ENCODE data around the gene TBKBP1. TPM values are rescaled to one million over a fixed set of nuclear protein-coding genes. Genes with fewer than 3 reads are reported as not detected.

The TBKBP1 gene, protein sequence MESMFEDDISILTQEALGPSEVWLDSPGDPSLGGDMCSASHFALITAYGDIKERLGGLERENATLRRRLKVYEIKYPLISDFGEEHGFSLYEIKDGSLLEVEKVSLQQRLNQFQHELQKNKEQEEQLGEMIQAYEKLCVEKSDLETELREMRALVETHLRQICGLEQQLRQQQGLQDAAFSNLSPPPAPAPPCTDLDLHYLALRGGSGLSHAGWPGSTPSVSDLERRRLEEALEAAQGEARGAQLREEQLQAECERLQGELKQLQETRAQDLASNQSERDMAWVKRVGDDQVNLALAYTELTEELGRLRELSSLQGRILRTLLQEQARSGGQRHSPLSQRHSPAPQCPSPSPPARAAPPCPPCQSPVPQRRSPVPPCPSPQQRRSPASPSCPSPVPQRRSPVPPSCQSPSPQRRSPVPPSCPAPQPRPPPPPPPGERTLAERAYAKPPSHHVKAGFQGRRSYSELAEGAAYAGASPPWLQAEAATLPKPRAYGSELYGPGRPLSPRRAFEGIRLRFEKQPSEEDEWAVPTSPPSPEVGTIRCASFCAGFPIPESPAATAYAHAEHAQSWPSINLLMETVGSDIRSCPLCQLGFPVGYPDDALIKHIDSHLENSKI
- 10 to 100 TPM in 1 of 4 donors, 1 to 10 TPM in 3; 2.4 to 14.7 (median 5.0) TPM for total RNA-seq

DNA sequence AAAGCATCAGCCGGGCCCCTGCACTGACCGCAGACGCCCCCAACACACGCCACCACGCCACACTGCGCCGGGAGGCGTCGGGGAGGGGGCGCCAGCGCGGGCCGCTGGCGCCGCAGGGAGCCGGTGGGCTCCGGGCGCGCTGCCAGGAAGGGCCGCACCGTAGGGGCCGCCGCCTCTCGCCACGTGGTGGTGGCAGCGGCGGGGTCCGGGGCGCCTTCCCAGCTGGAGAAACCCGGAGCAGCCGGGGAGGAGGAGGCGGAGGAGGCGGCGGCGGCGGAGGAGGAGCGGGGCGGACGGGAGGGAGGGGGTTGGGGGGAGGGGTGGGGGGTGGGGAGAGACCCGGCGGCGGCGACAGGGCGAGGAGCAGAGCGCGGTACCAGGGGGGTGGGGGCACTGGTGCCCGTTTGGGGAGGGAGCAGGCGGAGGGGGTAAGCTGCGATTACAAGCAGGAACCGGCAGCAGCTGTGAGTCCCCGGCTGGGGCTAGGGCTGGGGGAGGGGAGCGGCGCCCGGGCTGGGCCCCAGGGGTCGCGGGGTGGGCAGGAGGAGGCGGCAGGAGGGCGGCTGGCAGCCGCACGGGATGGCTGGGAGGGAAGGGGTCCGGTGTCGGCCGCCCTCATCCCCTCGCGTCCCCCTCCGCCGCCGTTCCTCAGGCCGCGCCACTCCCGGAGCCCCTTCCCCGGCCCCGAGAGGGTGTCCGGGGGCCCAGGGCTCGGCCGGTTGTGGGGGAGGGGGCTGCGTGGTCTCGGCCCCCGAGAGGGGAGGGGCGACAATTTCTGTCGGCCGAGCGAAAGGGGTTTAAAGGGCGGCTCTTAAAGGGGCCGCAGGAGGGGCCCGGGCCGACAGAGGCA is at the start of gene TBKBP1:
TBKBP1 (plus strand) TSS at position 431 of the 850 bp plus-strand sequence. CDS start 1,952 bp downstream, outside the sequence.
- TF ChIP-seq, protein P1, sequence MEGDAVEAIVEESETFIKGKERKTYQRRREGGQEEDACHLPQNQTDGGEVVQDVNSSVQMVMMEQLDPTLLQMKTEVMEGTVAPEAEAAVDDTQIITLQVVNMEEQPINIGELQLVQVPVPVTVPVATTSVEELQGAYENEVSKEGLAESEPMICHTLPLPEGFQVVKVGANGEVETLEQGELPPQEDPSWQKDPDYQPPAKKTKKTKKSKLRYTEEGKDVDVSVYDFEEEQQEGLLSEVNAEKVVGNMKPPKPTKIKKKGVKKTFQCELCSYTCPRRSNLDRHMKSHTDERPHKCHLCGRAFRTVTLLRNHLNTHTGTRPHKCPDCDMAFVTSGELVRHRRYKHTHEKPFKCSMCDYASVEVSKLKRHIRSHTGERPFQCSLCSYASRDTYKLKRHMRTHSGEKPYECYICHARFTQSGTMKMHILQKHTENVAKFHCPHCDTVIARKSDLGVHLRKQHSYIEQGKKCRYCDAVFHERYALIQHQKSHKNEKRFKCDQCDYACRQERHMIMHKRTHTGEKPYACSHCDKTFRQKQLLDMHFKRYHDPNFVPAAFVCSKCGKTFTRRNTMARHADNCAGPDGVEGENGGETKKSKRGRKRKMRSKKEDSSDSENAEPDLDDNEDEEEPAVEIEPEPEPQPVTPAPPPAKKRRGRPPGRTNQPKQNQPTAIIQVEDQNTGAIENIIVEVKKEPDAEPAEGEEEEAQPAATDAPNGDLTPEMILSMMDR (IDR thresholded peaks at IDR 0.05; ENCODE audit: low read depth) = no peak

DNA sequence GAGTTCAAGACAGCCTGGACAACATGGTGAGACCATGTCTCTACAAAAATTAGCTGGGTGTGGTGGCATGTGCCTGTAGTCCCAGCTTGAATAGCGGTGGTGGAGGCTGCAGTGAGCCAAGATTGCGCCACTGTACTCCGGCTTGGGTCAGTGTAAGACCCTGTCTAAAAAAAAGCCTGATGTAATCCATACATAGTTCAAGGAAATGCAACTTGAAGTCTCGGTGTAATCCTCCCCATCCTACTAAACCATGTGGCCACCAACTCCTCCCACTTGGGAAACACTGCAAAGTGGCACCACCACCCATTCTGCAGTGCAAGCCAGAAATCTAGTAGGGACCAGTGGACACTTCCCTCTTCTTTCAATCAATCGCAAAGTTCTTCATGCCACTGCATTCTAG is 49.6 kb upstream of the TBKBP1 start:
- TF ChIP-seq, protein P1 (IDR thresholded peaks at IDR 0.05; ENCODE audit: low read depth) = no peak

DNA sequence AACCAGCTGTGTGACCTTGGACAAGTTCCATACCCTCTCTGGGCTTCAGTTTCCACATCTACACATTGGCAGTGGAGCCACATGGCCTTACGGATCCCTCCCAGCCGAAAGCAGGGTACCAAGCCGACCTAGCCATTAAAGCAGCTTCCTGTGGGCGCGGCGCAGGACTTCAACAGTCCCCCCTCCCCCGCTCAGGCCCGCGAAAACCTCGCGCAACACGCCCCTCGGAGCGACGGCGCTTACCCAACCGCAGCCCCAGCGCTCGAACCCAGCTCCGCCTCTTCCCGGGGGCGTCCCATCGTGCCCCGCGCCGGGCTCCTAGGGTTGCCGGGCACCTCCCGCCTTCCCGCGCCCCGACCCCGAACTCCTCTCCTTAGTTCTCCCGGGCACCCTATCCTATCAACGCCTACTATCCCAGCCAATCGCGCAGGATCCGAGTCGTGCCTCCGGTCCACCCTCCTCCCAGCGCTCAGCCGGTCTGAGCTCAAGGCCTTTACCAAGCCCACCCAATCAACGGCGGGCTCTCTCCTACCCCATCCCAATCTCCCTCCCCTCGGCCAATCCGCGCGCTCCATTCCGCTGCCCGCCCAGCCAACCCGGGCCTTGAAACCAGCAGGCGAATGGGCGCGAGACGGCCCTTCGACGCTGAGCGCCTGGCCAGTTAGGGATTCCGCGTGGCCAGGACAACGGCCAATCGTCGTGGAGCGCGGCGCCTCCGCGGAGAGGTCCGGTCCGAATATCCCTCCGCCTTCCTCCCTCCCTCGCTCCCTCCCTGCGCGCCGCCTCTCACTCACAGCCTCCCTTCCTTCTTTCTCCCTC is 44.6 kb upstream of the TBKBP1 start, which contains the start of gene KPNB1:
KPNB1 (plus strand) TSS at position 767 of the 819 bp plus-strand sequence. CDS start 326 bp downstream, outside the sequence.
- TF ChIP-seq, protein P1 (IDR thresholded peaks at IDR 0.05; ENCODE audit: low read depth) = no peak

DNA sequence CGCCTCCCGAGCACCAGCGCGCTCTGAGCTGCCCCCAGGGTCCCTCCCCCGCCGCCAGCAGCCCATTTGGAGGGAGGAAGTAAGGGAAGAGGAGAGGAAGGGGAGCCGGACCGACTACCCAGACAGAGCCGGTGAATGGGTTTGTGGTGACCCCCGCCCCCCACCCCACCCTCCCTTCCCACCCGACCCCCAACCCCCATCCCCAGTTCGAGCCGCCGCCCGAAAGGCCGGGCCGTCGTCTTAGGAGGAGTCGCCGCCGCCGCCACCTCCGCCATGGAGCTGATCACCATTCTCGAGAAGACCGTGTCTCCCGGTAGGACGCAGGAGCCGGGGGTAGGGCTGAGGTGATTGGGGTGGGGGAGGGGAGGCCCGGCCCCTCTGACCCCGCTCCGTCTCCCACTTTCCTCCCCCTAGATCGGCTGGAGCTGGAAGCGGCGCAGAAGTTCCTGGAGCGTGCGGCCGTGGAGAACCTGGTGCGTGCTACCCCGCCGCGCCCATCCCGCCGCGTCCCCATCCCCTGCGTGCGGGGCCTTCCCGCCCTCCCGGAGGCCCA is 43.9 kb upstream of the TBKBP1 start:
- TF ChIP-seq, protein P1 (IDR thresholded peaks at IDR 0.05; ENCODE audit: low read depth) = no peak

DNA sequence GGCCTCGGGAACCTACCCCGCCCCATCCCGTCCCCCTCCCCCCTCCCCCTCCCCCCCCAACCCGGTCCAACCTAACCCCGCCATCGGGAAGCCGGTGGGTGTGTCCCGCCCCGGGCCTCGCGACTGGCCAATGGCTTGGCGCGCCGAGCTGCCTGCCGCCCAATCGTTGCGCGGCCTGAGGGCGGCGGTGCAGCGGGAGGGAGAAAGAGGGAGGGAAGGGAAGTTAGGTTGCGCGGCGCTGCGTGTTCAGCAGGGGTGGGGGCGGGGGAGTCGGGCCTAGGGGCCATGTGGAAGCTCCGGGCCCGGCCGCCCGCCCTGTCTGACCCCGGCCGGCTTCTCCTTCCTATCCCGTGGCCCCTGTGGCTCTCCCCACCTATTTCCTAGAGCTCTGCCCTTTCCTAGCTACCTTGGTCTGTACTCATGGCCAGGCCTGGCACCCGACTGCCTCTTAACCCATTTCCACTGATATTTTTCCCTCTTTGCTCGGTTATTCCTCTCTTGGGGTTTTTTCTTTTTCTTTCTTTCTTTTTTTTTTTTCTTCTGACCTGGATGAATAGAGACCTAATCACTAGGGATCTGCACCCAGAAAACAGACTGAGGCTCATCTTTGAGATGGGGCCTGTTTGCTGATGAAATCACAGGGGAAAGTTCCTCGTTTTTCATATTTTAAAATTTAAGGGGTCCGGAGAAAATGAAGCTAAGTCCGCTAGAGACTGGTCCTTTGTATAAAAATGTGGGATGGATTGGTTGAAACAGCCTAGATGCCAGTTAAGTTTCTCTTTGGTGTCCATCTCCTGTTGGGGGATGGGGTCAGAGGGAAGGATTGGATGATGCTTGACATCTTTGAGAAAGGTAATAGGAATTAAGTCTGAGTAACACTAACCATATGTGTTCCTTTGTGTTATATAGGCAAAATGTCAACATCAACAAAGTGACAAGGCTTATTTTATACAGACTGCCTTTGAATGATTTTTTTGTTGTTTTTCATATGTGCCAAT is 43.1 kb upstream of the TBKBP1 start:
- TF ChIP-seq, protein P1 (IDR thresholded peaks at IDR 0.05; ENCODE audit: low read depth) = no peak

Data from subcutaneous adipose tissue (tissue), 4 donors.